ENCODE results near the gene GMDS. TPM values are rescaled to one million over a fixed set of nuclear protein-coding genes. Genes with fewer than 3 reads are reported as not detected.

GMDS gene
- total RNA-seq, 1 experiment from 2014 or later, result 35.0 TPM

DNA sequence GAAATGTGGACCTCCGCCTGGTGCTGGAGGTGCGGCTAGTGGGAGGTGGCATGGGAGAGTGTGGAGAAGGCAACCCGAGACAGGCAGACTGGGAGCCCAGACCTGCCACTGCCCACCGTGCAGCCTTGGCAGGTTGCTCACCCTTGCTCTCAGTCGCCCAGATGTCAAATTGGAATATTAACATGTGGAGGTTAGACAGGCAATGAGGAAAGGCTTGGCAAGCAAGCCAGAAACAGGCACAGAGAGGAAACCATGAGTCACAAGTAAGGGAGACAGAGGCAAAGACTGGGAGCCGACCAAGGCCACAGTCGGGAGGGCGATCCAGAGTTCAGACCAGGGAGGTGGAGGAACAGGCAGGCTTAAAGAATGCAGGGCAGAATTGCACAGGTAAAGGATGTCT, 457.5 kb downstream of the GMDS start:
- Mint-ChIP-seq H3K27me3 (ENCODE audit: low read depth) (no peaks in the 10 kb centered on the region), H3K27ac (no peak overlapping the region), H3K4me1 (no peaks in the 10 kb centered on the region), H3K36me3 (no peaks in the 10 kb centered on the region), H3K4me3 (no peak overlapping the region), H3K9me3 (no peaks in the 10 kb centered on the region)
- ATAC-seq (no peak), DNase-seq (ENCODE audit: low spot score) (no peak)
- ChIA-PET CTCF (no interaction called here), POLR2A (no interaction called here)
- TF ChIP-seq NR1H2 (CRISPR knock-in tag; IDR thresholded peaks at IDR 0.05) (no peak), CREM (CRISPR knock-in tag; IDR thresholded peaks at IDR 0.05) (no peak), JAZF1 (CRISPR knock-in tag; IDR thresholded peaks at IDR 0.05) (no peak), ZNF219 (CRISPR knock-in tag; IDR thresholded peaks at IDR 0.05; ENCODE audit: borderline replicate concordance) (no peak), NR2C2 (CRISPR knock-in tag; IDR thresholded peaks at IDR 0.05) (no peak), NFE2L1 (CRISPR knock-in tag; IDR thresholded peaks at IDR 0.05) (no peak), ZNF121 (CRISPR knock-in tag; IDR thresholded peaks at IDR 0.05) (no peak)
- TF ChIP-seq, protein P1, sequence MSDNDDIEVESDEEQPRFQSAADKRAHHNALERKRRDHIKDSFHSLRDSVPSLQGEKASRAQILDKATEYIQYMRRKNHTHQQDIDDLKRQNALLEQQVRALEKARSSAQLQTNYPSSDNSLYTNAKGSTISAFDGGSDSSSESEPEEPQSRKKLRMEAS (CRISPR knock-in tag; IDR thresholded peaks at IDR 0.05), result no peak
- TF ChIP-seq, protein P2, sequence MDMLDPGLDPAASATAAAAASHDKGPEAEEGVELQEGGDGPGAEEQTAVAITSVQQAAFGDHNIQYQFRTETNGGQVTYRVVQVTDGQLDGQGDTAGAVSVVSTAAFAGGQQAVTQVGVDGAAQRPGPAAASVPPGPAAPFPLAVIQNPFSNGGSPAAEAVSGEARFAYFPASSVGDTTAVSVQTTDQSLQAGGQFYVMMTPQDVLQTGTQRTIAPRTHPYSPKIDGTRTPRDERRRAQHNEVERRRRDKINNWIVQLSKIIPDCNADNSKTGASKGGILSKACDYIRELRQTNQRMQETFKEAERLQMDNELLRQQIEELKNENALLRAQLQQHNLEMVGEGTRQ (CRISPR knock-in tag; IDR thresholded peaks at IDR 0.05), result no peak

- DNase-seq (ENCODE audit: low spot score), result no peak
- ChIA-PET CTCF (no interaction called here), POLR2A (no interaction called here)
- Mint-ChIP-seq H3K4me1 (no peaks in the 10 kb centered on the region), H3K36me3 (no peaks in the 10 kb centered on the region), H3K27ac (no peak overlapping the region), H3K4me3 (no peak overlapping the region), H3K27me3 (ENCODE audit: low read depth) (no peaks in the 10 kb centered on the region), H3K9me3 (no peaks in the 10 kb centered on the region)
- no peak for TF ChIP-seq GTF2I (CRISPR knock-in tag; conservative IDR thresholded peaks at IDR 0.05)
- TF ChIP-seq, protein P2 (CRISPR knock-in tag; IDR thresholded peaks at IDR 0.05), result no peak
- TF ChIP-seq ZNF425 (CRISPR knock-in tag; conservative IDR thresholded peaks at IDR 0.05), result no peak
- TF ChIP-seq TCF7 (CRISPR knock-in tag; IDR thresholded peaks at IDR 0.05; ENCODE audit: low read depth), result no peak
- TF ChIP-seq SMAD3 (CRISPR knock-in tag; IDR thresholded peaks at IDR 0.05; ENCODE audit: borderline replicate concordance), result no peak
- no peak for TF ChIP-seq EMX1 (CRISPR knock-in tag; IDR thresholded peaks at IDR 0.05)
- TF ChIP-seq TEAD4 (CRISPR knock-in tag; IDR thresholded peaks at IDR 0.05), result no peak
- TF ChIP-seq NFATC4 (CRISPR knock-in tag; IDR thresholded peaks at IDR 0.05), result no peak
- TF ChIP-seq, protein P3, sequence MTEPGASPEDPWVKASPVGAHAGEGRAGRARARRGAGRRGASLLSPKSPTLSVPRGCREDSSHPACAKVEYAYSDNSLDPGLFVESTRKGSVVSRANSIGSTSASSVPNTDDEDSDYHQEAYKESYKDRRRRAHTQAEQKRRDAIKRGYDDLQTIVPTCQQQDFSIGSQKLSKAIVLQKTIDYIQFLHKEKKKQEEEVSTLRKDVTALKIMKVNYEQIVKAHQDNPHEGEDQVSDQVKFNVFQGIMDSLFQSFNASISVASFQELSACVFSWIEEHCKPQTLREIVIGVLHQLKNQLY (CRISPR knock-in tag; IDR thresholded peaks at IDR 0.05), result no peak
- TF ChIP-seq OVOL2 (CRISPR knock-in tag; IDR thresholded peaks at IDR 0.05; ENCODE audit: borderline replicate concordance), result no peak
- no peak for TF ChIP-seq ESRRA (CRISPR knock-in tag; IDR thresholded peaks at IDR 0.05; ENCODE audit: borderline replicate concordance)
- no peak for TF ChIP-seq ZNF263 (CRISPR knock-in tag; IDR thresholded peaks at IDR 0.05; ENCODE audit: low read depth)
- no peak for TF ChIP-seq NR1H2 (CRISPR knock-in tag; IDR thresholded peaks at IDR 0.05)
- TF ChIP-seq NFE2L1 (CRISPR knock-in tag; IDR thresholded peaks at IDR 0.05), result no peak
- TF ChIP-seq, protein P4, sequence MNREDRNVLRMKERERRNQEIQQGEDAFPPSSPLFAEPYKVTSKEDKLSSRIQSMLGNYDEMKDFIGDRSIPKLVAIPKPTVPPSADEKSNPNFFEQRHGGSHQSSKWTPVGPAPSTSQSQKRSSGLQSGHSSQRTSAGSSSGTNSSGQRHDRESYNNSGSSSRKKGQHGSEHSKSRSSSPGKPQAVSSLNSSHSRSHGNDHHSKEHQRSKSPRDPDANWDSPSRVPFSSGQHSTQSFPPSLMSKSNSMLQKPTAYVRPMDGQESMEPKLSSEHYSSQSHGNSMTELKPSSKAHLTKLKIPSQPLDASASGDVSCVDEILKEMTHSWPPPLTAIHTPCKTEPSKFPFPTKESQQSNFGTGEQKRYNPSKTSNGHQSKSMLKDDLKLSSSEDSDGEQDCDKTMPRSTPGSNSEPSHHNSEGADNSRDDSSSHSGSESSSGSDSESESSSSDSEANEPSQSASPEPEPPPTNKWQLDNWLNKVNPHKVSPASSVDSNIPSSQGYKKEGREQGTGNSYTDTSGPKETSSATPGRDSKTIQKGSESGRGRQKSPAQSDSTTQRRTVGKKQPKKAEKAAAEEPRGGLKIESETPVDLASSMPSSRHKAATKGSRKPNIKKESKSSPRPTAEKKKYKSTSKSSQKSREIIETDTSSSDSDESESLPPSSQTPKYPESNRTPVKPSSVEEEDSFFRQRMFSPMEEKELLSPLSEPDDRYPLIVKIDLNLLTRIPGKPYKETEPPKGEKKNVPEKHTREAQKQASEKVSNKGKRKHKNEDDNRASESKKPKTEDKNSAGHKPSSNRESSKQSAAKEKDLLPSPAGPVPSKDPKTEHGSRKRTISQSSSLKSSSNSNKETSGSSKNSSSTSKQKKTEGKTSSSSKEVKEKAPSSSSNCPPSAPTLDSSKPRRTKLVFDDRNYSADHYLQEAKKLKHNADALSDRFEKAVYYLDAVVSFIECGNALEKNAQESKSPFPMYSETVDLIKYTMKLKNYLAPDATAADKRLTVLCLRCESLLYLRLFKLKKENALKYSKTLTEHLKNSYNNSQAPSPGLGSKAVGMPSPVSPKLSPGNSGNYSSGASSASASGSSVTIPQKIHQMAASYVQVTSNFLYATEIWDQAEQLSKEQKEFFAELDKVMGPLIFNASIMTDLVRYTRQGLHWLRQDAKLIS (CRISPR knock-in tag; IDR thresholded peaks at IDR 0.05; ENCODE audit: borderline replicate concordance), result no peak
- no peak for TF ChIP-seq HMGA2 (CRISPR knock-in tag; IDR thresholded peaks at IDR 0.05)
- no peak for ATAC-seq
Observed at GRCh38 chr6:1786455-1787453, 458.7 kb downstream of the GMDS start.

Data from WTC11 (cell line).